ENCODE results near the gene TMF1. TPM values are rescaled to one million over a fixed set of nuclear protein-coding genes. Genes with fewer than 3 reads are reported as not detected.
A peak's percentile ranks its signal among the peaks of the same experiment; 100 is the strongest.

The TMF1 gene
- total RNA-seq, 4 donors from 2014 or later: 15.5 to 53.2 (median 39.9) TPM

DNA sequence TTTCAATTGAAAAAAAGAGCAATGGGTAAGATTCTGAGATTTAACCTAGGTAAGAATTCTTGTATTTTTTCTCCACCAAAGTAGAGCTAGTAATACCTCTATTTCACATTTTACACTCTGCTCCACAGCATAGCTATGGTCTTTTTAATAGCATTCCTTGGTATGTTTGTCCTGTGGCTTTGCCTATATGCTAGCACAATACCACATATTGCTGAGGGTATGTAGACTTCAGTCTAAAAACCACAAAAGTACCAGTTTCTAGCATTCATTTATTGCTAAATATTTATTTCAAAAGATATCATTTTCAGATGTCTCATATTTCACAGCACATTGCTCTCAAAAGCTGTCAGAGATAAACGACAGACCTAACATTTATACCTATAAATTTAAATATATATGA lies 20.5 kb downstream of the TMF1 start:
- Histone ChIP-seq H3K36me3 (peaks cover 0 to 90% (median 40%) of the 10 kb centered on the region in 4 donors), H3K27me3 (no peaks in the 10 kb centered on the region), H3K4me1 (no peaks in the 10 kb centered on the region), H3K27ac (no peak overlapping the region), H3K4me3 (no peak overlapping the region), H3K9me3 (no peaks in the 10 kb centered on the region)
- no peak for DNase-seq
- intact Hi-C loops (cut with DNase I; ENCODE audit: low total_unique reads): no loop called here
- TF ChIP-seq, protein P1, sequence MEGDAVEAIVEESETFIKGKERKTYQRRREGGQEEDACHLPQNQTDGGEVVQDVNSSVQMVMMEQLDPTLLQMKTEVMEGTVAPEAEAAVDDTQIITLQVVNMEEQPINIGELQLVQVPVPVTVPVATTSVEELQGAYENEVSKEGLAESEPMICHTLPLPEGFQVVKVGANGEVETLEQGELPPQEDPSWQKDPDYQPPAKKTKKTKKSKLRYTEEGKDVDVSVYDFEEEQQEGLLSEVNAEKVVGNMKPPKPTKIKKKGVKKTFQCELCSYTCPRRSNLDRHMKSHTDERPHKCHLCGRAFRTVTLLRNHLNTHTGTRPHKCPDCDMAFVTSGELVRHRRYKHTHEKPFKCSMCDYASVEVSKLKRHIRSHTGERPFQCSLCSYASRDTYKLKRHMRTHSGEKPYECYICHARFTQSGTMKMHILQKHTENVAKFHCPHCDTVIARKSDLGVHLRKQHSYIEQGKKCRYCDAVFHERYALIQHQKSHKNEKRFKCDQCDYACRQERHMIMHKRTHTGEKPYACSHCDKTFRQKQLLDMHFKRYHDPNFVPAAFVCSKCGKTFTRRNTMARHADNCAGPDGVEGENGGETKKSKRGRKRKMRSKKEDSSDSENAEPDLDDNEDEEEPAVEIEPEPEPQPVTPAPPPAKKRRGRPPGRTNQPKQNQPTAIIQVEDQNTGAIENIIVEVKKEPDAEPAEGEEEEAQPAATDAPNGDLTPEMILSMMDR (IDR thresholded peaks at IDR 0.05): no peak
- no peak for TF ChIP-seq EP300 (IDR thresholded peaks at IDR 0.05; ENCODE audit: low read depth)
- no peak for TF ChIP-seq POLR2A (IDR thresholded peaks at IDR 0.05)
- TF ChIP-seq POLR2AphosphoS5 (IDR thresholded peaks at IDR 0.05): no peak
- in situ Hi-C loops (cut with MboI; ENCODE audit: low pct_ligation_motif_present in 1 of 4, low pct_unique_long_range_greater_than_20kb in 1 of 4, low sequenced_read_pairs in 3 of 4): no loop called here
- 84 to 92% methylated on average over 1 of the region's 1 CpG for whole genome bisulfite sequencing, 2 donors (ENCODE audit: low coverage in 1 of 2)

DNA sequence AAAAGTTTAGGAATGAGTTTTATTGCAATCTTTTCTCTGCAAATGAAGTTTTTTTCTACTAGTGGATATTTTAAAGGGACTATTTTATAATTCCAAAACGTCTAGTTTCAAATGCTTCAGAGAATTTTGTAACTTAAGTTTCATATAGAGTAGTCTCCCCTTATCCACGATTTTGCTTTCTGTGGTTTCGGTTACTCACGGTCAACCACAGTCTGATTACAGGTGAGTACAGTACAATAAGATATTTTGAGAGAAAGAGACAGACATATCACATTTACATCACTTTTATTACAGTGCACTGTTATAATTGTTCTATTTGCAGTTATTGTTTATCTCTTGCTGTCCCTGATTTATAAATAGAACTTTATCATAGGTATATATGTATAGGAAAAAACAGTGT lies 31.3 kb downstream of the TMF1 start:
- Histone ChIP-seq H3K27ac (no peak overlapping the region), H3K4me3 (no peak overlapping the region), H3K4me1 (no peaks in the 10 kb centered on the region), H3K9me3 (no peaks in the 10 kb centered on the region), H3K36me3 (peaks cover 0 to 46% (median 9%) of the 10 kb centered on the region in 4 donors), H3K27me3 (no peaks in the 10 kb centered on the region)
- in situ Hi-C loops (cut with MboI; ENCODE audit: low pct_ligation_motif_present in 1 of 4, low pct_unique_long_range_greater_than_20kb in 1 of 4, low sequenced_read_pairs in 3 of 4): no loop called here
- DNase-seq: no peak
- TF ChIP-seq, protein P1 (IDR thresholded peaks at IDR 0.05): no peak
- no peak for TF ChIP-seq POLR2A (IDR thresholded peaks at IDR 0.05)
- intact Hi-C loops (cut with DNase I; ENCODE audit: low total_unique reads): no loop called here
- WGBS, 2 donors (ENCODE audit: low coverage in 1 of 2): 68 to 71% methylated on average over 4 of the region's 4 CpGs

DNA sequence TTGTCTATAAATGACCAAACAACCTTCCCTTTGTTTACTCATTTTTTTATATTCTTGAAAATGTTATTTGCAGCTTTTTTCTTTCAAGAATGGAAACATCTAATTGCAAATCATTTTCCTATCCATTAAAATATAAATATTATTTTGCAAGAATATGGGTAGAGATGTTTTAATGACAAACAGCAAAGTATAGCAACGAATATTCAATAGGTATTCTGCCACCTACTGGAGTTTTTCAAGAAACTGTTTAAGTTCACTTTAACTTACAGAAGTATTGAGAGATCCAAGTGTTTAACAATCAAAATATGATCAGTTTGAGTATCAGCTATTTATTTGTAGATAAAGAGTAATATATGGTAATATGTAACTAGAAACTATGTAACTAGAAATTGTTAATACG lies 31.7 kb downstream of the TMF1 start:
- Histone ChIP-seq H3K36me3 (peaks cover 0 to 42% (median 6%) of the 10 kb centered on the region in 4 donors), H3K27me3 (no peaks in the 10 kb centered on the region), H3K27ac (no peak overlapping the region), H3K4me3 (no peak overlapping the region), H3K4me1 (no peaks in the 10 kb centered on the region), H3K9me3 (no peaks in the 10 kb centered on the region)
- intact Hi-C loops (cut with DNase I; ENCODE audit: low total_unique reads): no loop called here
- TF ChIP-seq, protein P1 (IDR thresholded peaks at IDR 0.05): peak in 1 of 5 experiments; percentile 26
- TF ChIP-seq POLR2AphosphoS5 (IDR thresholded peaks at IDR 0.05): no peak
- no peak for DNase-seq
- in situ Hi-C loops (cut with MboI; ENCODE audit: low pct_ligation_motif_present in 1 of 4, low pct_unique_long_range_greater_than_20kb in 1 of 4, low sequenced_read_pairs in 3 of 4): no loop called here
- WGBS, 2 donors (ENCODE audit: low coverage in 1 of 2): 33 to 39% methylated on average over 2 of the region's 2 CpGs

DNA sequence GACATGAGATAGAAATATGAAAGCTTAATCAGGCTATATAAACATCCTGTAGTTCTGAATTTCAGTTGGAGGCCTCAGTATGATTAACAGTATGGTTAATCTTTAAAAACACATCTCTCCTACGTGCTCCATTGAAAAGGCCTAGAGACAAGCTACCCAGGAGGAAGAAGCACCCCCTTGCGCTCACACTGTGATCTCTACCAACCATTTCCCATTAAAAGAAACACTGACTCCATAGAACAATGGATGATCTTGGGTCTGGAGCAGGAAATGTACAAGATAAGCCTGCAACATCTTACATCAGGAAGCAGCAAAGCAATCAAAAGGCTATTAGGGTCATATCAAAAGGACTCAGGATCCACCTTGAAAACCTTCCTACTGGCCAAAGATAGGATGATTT lies 35.2 kb downstream of the TMF1 start:
- Histone ChIP-seq H3K4me1 (peaks cover 0 to 18% (median 9%) of the 10 kb centered on the region in 4 donors), H3K9me3 (no peaks in the 10 kb centered on the region), H3K27ac (no peak overlapping the region), H3K4me3 (no peak overlapping the region), H3K27me3 (no peaks in the 10 kb centered on the region), H3K36me3 (peaks cover 0 to 15% (median 4%) of the 10 kb centered on the region in 4 donors)
- intact Hi-C loops (cut with DNase I; ENCODE audit: low total_unique reads) (no loop called here), in situ Hi-C loops (cut with MboI; ENCODE audit: low pct_ligation_motif_present in 1 of 4, low pct_unique_long_range_greater_than_20kb in 1 of 4, low sequenced_read_pairs in 3 of 4) (no loop called here)
- TF ChIP-seq POLR2A (IDR thresholded peaks at IDR 0.05) (no peak), POLR2AphosphoS5 (IDR thresholded peaks at IDR 0.05) (no peak), EP300 (IDR thresholded peaks at IDR 0.05; ENCODE audit: low read depth) (no peak)
- TF ChIP-seq, protein P1 (IDR thresholded peaks at IDR 0.05): no peak
- WGBS, 2 donors (ENCODE audit: low coverage in 1 of 2): 80 to 87% methylated on average over 2 of the region's 2 CpGs
- no peak for DNase-seq

All from transverse colon (tissue), 4 donors.